Osteocyte (in vitro differentiated cells): Measurements from ENCODE around the gene BIN2. TPM values are rescaled to one million over a fixed set of nuclear protein-coding genes. Genes with fewer than 3 reads are reported as not detected.

Source experiments
- DNase-seq: peaks from one replicate; pipeline ENCODE4 v3.0.0; 2021; ENCODE audit warnings: mixed read lengths; ENCODE audit not compliant: unreplicated experiment; ENCODE audit errors: extremely low spot score
- H3K27ac Mint-ChIP-seq: one replicate; pipeline ENCODE4 v1.8.0; 2021; ENCODE audit warnings: mild to moderate bottlenecking, mixed read lengths; ENCODE audit not compliant: unreplicated experiment
- H3K27me3 Mint-ChIP-seq: one replicate; pipeline ENCODE4 v1.8.0; 2021; ENCODE audit warnings: mixed read lengths; ENCODE audit not compliant: unreplicated experiment
- H3K36me3 Mint-ChIP-seq: one replicate; pipeline ENCODE4 v1.8.0; 2021; ENCODE audit warnings: mixed read lengths; ENCODE audit not compliant: unreplicated experiment
- H3K4me1 Mint-ChIP-seq: one replicate; pipeline ENCODE4 v1.8.0; 2021; ENCODE audit warnings: mixed read lengths; ENCODE audit not compliant: unreplicated experiment
- H3K4me3 Mint-ChIP-seq: one replicate; pipeline ENCODE4 v1.8.0; 2021; ENCODE audit warnings: mild to moderate bottlenecking, moderate library complexity, mixed read lengths; ENCODE audit not compliant: unreplicated experiment
- H3K9me3 Mint-ChIP-seq: one replicate; pipeline ENCODE4 v1.8.0; 2021; ENCODE audit warnings: mixed read lengths; ENCODE audit not compliant: unreplicated experiment
- total RNA-seq: library from RNA; stranded (reverse); gene quantifications from 2 replicates; pipeline ENCODE4 v1.2.1, GENCODE V29; 2021
- TF ChIP-seq, protein P1 (sequence below): fragments of 200-600 bp; sonication (generic); IDR thresholded peaks from 2 replicates; pipeline ENCODE4 v1.5.0; 2021; ENCODE audit warnings: antibody characterized with exemption, mild to moderate bottlenecking, moderate library complexity

The BIN2 gene
- total RNA-seq, 1 donor from 2014 or later: not detected

DNA sequence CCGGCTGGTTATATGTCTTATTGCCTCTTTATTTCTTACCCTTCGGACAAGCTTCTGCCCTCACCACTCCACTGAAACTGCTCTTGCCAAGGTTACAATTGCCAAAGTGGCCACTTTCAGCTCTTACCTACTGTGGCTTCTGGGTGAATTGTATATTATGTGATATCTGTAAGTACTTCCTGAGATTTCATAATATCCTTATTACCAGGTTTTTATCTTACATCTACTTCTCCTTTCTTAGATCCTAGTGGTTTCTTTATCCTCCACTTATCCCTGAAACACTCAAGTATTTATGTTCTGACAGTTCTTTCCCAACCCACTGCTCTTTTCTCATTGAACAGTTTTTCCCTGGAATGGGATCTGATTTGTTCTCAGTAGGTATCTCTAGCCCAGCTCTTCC is 12.0 kb upstream of the BIN2 start:
- no peak overlapping the region for H3K4me3 Mint-ChIP-seq
- H3K27ac Mint-ChIP-seq: no peak overlapping the region
- H3K4me1 Mint-ChIP-seq: no peaks in the 10 kb centered on the region
- H3K9me3 Mint-ChIP-seq: no peaks in the 10 kb centered on the region
- DNase-seq: no peak
- no peaks in the 10 kb centered on the region for H3K27me3 Mint-ChIP-seq
- no peaks in the 10 kb centered on the region for H3K36me3 Mint-ChIP-seq
- TF ChIP-seq, protein P1, sequence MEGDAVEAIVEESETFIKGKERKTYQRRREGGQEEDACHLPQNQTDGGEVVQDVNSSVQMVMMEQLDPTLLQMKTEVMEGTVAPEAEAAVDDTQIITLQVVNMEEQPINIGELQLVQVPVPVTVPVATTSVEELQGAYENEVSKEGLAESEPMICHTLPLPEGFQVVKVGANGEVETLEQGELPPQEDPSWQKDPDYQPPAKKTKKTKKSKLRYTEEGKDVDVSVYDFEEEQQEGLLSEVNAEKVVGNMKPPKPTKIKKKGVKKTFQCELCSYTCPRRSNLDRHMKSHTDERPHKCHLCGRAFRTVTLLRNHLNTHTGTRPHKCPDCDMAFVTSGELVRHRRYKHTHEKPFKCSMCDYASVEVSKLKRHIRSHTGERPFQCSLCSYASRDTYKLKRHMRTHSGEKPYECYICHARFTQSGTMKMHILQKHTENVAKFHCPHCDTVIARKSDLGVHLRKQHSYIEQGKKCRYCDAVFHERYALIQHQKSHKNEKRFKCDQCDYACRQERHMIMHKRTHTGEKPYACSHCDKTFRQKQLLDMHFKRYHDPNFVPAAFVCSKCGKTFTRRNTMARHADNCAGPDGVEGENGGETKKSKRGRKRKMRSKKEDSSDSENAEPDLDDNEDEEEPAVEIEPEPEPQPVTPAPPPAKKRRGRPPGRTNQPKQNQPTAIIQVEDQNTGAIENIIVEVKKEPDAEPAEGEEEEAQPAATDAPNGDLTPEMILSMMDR: no peak

DNA sequence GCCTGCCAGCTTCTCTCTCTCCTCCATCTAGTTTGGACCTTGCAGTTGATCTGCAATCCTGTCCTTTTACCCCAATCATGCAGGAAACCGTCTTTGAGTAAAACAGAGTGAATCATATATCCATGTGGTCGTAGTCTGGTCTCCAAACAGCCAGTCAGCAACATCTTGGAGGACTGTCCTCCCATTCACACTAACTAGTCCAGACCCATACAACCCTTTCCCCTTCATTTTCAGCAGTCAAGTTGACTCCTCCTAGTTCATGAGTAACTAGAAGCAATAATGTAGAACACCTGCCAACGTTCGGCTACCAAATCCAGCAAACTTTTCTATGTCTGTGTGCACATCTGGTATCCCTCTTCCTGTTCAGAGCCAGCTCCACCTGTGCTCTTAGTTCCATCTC is 10.8 kb upstream of the BIN2 start:
- H3K27me3 Mint-ChIP-seq: no peaks in the 10 kb centered on the region

DNA sequence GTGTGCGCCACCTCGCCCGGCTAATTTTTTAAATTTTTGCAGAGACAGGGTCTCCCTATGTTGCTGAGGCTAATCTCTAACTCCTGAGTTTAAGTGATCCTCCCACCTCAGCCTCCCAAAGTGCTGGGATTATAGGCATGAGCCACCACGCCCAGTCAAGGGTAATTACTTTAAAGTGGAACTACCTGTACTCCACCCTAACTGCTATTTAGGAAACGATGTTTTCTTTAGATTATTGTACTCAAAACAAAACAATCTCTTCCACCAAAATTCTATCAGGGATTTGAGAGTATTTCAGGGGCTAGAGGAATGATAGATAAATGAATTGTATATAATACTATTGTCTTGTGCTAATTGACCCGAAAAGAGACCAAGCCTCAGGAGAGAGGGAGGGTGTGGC is 9.6 kb upstream of the BIN2 start:
- Mint-ChIP-seq H3K9me3 (no peaks in the 10 kb centered on the region), H3K4me1 (no peaks in the 10 kb centered on the region), H3K4me3 (no peak overlapping the region), H3K27ac (no peak overlapping the region), H3K27me3 (no peaks in the 10 kb centered on the region), H3K36me3 (no peaks in the 10 kb centered on the region)
- TF ChIP-seq, protein P1: no peak
- no peak for DNase-seq

More for the DNA sequence above, 10.8 kb upstream of the BIN2 start:
- no peaks in the 10 kb centered on the region for H3K9me3 Mint-ChIP-seq
- DNase-seq: no peak
- no peaks in the 10 kb centered on the region for H3K4me1 Mint-ChIP-seq
- TF ChIP-seq, protein P1: no peak
- no peak overlapping the region for H3K4me3 Mint-ChIP-seq
- H3K27ac Mint-ChIP-seq: no peak overlapping the region
- no peaks in the 10 kb centered on the region for H3K36me3 Mint-ChIP-seq

DNA sequence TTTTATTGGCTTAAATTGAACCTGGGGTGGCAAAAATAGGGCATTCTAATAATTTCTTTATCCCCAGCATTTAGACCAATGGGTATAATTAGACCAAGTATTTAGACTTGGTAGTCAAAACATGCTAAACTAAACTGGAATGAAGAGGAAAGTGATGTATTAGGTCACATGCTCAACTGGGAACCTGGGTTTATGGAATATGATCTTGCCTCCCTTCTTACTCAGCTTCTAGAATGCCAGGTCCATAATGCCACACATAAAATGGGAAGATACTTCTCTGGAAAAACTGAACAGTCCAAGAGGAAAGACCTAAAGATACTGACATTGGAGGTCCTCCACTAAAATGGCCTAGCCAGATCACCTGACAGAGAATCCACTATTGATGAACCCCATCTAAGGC is 6.2 kb upstream of the BIN2 start:
- no peak overlapping the region for H3K4me3 Mint-ChIP-seq
- DNase-seq: no peak
- no peaks in the 10 kb centered on the region for H3K36me3 Mint-ChIP-seq
- TF ChIP-seq, protein P1: no peak
- H3K9me3 Mint-ChIP-seq: no peaks in the 10 kb centered on the region
- H3K27me3 Mint-ChIP-seq: no peaks in the 10 kb centered on the region
- no peak overlapping the region for H3K27ac Mint-ChIP-seq
- H3K4me1 Mint-ChIP-seq: peaks cover 7% of the 10 kb centered on the region

DNA sequence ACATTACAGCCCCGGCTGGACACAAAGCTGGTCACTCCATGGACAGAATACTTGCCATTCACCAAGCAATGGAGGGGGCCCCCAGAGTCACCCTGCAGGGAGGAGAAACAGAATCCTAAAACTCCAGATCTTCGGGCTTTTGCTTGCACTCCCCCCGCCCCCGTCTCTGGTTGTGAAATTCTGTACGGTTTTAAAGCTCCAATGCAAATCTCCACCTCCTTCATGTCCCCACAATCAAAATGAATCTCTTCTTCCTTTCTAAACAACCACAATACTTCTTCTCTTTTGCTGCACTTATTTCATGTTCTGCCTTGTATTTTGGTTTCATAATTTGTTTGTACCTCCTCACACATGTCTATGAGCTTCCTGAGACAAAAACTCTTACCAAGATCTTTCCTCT is 5.8 kb upstream of the BIN2 start:
- H3K9me3 Mint-ChIP-seq: no peaks in the 10 kb centered on the region
- TF ChIP-seq, protein P1: no peak
- no peaks in the 10 kb centered on the region for H3K36me3 Mint-ChIP-seq
- no peak for DNase-seq
- H3K4me3 Mint-ChIP-seq: no peak overlapping the region
- no peak overlapping the region for H3K27ac Mint-ChIP-seq
- peaks cover 7% of the 10 kb centered on the region for H3K4me1 Mint-ChIP-seq
- no peaks in the 10 kb centered on the region for H3K27me3 Mint-ChIP-seq
